Measurements from ENCODE around the gene DBN1. TPM values are rescaled to one million over a fixed set of nuclear protein-coding genes. Genes with fewer than 3 reads are reported as not detected.

DBN1 gene
- total RNA-seq, 1 donor from 2014 or later = 1,261 TPM

DNA sequence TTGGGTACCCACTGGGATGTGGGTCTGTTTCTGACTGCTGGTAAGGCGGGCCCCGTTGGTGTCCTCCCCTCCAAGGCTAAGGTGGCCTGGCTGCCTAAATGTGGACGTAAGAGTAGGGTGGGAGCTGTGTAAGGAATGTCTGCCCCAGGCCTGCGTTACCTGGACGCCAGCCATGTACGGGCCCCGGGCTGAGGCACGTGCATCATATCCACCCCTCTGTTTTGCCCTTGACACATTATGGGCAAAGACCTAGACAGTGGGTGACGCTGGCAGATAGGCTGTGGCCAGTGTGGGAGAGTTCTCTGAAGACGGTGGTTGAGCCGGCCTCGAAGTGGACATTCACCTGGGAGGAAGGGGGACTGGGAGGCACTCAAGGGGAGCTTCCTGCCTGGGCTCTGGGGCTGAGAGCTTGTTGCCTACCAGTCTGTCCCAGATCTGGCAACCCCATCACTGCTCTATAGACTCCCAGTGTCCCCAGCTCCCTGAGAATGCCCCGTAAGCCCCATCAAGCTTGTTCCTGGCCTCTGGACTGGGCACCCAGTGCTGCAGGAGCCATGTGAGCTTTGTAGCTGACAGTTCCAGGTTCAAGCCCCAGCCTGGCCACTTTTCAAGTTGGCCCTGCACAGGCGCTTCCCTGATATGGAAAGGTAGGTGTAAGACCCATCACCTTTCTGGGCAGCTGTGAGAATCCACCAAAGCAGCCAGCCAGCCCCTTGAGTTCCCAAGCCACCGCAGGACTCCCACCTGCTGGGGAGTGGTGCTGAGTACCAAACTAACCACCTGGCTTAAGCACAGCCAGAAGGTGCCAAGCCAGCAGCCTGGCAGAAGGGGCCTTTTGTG lies 30.1 kb downstream of the DBN1 start:
- Mint-ChIP-seq H3K36me3 (ENCODE audit: unreplicated experiment) (peaks cover 5% of the 10 kb centered on the region), H3K27ac (ENCODE audit: unreplicated experiment) (no peak overlapping the region), H3K27me3 (ENCODE audit: unreplicated experiment) (peaks cover 16% of the 10 kb centered on the region), H3K4me1 (ENCODE audit: low read depth, unreplicated experiment) (peaks cover 19% of the 10 kb centered on the region), H3K9me3 (ENCODE audit: unreplicated experiment) (peaks cover 21% of the 10 kb centered on the region), H3K4me3 (ENCODE audit: unreplicated experiment) (no peak overlapping the region)
- no peak for DNase-seq
- no peak for TF ChIP-seq CTCF (IDR thresholded peaks at IDR 0.05; ENCODE audit: partially characterized antibody, unreplicated experiment)

DNA sequence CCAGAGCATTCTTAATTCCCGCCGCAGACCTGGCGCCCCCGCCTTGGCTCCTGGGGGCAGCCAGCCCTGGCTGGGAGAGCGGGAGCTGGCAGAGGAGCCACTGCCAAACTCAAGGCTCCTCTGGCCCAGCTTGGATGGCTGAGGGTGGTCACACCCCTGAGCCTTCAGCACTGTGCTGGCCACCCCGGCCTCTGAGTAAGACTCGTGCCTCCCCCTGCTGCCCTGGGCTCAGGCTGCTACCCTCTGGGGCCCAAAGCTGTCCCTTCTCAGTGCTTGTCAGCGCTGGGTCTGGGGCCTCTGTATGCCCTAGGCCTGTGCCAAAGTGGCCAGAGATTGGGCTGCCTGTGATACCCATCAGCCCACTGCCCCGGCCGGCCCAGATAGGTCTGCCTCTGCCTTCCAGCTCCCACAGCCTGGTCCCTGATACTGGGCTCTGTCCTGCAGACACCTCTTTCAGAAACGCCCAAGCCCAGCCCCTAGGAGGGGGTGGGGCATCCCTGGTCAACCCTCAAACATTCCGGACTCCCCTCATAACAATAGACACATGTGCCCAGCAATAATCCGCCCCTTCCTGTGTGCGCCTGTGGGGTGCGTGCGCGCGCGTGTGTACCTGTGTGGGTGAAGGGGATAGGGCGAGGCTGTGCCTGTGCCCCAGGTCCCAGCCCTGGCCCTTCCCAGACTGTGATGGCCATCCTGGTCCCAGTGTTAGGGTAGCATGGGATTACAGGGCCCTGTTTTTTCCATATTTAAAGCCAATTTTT lies 31.2 kb downstream of the DBN1 start:
- Mint-ChIP-seq H3K9me3 (ENCODE audit: unreplicated experiment) (peaks cover 19% of the 10 kb centered on the region), H3K27me3 (ENCODE audit: unreplicated experiment) (peaks cover 15% of the 10 kb centered on the region), H3K36me3 (ENCODE audit: unreplicated experiment) (peaks cover 5% of the 10 kb centered on the region), H3K4me3 (ENCODE audit: unreplicated experiment) (peak overlapping the region; percentile 20), H3K4me1 (ENCODE audit: low read depth, unreplicated experiment) (peaks cover 19% of the 10 kb centered on the region), H3K27ac (ENCODE audit: unreplicated experiment) (no peak overlapping the region)
- DNase-seq = no peak
- no peak for TF ChIP-seq CTCF (IDR thresholded peaks at IDR 0.05; ENCODE audit: partially characterized antibody, unreplicated experiment)

DNA sequence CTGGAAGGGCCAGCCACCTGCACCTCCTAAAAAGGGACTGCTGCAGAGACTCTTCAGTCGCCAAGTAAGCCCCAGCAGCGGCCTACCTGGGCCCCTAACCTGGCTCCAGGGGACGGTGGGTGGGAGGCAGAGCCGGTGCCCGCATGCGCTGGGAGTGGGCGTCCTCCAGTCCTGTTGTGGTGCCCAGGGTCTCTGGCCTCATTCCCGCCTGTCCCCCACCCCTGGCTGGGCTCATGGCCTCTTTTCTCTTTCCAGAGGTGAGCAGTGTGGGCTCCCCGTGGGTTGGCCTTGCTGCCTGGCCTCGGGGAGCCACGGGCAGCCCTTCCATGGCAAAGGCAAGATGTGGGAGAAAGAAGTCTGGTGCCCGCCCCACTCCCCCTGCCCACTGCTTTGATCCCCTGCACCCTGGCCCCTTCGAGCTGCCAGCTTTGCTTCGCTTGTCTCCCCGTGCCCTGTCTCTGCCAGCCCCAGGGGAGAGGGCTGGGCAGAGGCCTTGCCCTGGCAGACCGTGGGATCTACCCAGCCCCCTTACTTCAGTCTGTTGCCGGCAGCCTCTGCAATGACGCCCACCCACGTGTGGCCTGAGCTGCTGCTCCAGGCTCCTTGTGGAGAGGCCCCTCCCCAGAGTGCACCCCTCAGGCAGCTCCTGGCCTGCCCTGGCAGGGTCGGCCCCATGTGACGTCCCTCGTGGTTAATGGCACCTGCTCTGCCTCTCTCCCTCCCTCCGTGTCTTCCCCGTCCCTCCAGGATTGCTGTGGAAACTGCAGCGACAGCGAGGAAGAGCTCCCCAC lies 32.2 kb downstream of the DBN1 start:
- H3K27me3 Mint-ChIP-seq (ENCODE audit: unreplicated experiment) = peaks cover 15% of the 10 kb centered on the region
- no peak for DNase-seq
- no peak for TF ChIP-seq CTCF (IDR thresholded peaks at IDR 0.05; ENCODE audit: partially characterized antibody, unreplicated experiment)

GRCh38 chr5:177440211-177440989 lies 33.0 kb downstream of the DBN1 start:
- H3K27me3 Mint-ChIP-seq (ENCODE audit: unreplicated experiment) = peaks cover 10% of the 10 kb centered on the region
- peak overlapping the region; percentile 66 for H3K27ac Mint-ChIP-seq (ENCODE audit: unreplicated experiment)
- TF ChIP-seq CTCF (IDR thresholded peaks at IDR 0.05; ENCODE audit: partially characterized antibody, unreplicated experiment) = no peak
- no peak for DNase-seq
- H3K4me3 Mint-ChIP-seq (ENCODE audit: unreplicated experiment) = no peak overlapping the region
- H3K9me3 Mint-ChIP-seq (ENCODE audit: unreplicated experiment) = peaks cover 12% of the 10 kb centered on the region
- H3K4me1 Mint-ChIP-seq (ENCODE audit: low read depth, unreplicated experiment) = peaks cover 14% of the 10 kb centered on the region
- H3K36me3 Mint-ChIP-seq (ENCODE audit: unreplicated experiment) = peaks cover 5% of the 10 kb centered on the region

More for the DNA sequence above, 32.2 kb downstream of the DBN1 start:
- Mint-ChIP-seq H3K9me3 (ENCODE audit: unreplicated experiment) (peaks cover 19% of the 10 kb centered on the region), H3K36me3 (ENCODE audit: unreplicated experiment) (peaks cover 5% of the 10 kb centered on the region), H3K27ac (ENCODE audit: unreplicated experiment) (no peak overlapping the region), H3K4me1 (ENCODE audit: low read depth, unreplicated experiment) (peaks cover 19% of the 10 kb centered on the region), H3K4me3 (ENCODE audit: unreplicated experiment) (no peak overlapping the region)
